IPS DF 4.7 (cell line): ENCODE data around the gene SKIC8.

Experiments used
- DNase-seq: peaks from one replicate; pipeline ENCODE4 v3.0.0-alpha.2; 2013; ENCODE audit warnings: low spot score; ENCODE audit errors: extremely low read depth

The SKIC8 gene

DNA sequence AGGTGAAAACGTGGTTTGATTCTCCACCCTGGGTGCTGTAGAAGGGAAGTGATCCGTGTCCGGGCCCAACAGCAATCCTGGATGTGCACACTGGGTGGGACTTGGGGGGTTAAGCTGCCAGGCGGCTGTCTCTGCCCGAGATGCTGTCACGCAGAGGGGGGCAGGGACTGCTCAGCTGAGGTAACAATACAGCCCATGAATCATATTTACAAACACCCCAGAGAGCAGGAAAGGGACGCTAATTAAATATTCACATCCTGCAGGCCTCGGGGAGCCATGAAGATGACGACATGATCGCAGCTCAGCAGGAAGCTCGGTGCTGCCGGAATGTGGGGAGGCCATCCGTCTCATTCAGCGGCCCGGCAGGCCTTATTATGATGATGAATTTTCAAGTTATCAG, 22.8 kb upstream of the SKIC8 start:
- no peak for DNase-seq

DNA sequence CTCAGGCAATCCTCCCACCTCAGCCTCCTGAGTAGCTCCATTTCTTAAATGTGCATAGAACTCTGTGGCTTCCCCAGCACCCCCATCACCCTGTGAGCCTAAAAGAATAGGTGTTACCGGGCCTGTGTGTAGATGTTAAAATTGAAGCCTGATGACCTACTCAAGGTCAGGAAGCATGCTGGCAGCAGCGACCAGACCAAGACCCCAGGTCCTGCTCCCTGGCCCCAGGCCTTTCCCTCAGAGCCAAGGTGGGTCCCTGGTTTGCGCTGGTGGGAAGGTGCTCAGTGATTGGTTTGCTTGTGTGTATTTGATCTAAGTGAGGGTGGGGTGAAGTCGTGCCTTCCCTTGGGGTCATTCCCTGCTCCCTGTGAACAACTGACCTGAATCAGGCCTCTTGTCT, 22.4 kb upstream of the SKIC8 start:
- DNase-seq: no peak

GRCh38 chr15:78321041-78321570, 21.7 kb upstream of the SKIC8 start:
- DNase-seq: no peak

GRCh38 chr15:78320183-78320582, 20.8 kb upstream of the SKIC8 start:
- DNase-seq: no peak

DNA sequence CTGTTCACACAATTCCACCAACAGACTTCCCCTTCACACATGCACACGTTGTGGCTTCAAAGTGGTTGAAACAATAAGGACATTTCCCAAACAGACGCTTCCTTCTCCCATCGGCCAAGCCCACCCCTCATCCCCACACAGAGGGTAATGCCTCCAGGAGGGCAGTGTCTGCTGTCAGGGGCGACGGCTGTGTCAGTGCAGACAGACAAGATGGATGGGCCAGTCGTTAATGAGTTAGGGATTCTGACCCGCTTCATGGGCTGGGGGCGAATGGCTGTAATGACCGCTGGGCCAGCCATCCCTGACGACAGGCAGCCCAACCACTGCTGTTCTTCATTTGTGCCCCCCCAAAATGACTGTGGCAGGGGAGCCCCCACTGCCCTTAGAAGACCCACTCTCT, 20.2 kb upstream of the SKIC8 start:
- no peak for DNase-seq

DNA sequence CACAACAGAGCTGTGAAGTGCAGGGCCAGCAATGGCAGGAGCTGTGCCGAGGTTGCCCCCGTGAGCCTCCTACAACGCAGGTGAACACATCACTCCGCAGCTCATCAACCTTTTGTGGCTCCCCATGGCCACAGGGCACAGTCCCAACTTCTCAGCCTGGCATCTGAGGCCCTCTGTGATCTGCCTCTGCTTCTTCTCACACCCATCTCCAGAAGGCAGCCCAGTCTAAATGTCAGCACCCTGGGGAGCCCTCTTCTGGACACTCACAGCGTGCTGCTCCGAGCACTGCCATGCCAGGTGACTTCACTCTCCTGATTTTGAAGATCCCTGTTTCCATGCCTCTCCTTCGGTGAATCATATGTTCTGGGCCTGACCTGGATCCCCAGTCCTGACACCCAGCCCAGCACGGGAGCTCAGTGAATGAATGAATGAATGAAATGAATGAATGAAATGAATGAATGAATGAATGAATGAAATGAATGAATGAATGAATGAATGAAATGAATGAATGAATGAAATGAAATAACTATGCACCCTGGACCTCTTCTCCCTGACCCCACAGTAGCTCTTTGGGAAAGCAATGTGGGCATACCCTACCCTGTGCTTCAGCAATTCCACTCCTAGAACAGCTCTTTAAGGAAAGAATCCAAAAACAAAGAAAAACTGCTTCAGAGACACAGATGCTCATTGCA, 17.9 kb upstream of the SKIC8 start:
- no peak for DNase-seq

DNA sequence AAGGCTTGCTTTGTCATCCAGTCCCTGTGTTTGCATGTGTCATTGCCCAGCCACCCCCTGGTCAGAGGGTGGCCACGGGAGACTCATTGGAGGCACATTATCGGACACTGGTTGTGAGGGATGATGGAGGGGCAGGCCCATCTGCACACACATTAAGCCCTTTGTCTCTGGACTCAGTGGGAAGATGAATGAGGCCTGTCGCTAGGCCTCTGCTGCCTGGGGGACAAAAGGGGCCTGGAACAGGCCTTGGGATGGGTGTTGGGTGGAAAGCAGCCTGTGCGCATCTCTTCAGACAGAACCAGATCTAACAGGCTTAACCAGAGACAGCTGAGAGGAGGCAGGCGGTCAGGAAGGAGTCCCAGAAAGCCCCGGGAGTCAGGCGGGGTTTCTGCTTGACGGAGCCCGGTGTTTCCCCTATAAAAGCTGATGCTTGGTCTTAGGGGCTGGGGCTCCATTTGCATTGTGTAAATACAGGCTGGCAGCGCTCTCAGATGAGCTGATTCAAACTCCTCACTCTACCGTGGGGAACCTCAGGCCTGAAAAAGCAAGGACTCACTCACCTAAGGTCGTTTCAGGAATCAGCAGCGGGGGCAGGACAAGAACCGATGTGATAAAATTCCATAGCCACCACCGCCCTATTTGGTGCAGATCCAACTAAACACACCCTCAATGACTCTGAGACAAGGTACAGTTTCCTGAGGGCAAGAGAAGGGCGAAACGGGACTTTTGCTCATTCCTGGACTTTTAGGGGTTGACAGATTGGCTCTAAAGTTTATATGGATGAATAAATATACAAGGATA, 17.1 kb upstream of the SKIC8 start:
- no peak for DNase-seq

DNA sequence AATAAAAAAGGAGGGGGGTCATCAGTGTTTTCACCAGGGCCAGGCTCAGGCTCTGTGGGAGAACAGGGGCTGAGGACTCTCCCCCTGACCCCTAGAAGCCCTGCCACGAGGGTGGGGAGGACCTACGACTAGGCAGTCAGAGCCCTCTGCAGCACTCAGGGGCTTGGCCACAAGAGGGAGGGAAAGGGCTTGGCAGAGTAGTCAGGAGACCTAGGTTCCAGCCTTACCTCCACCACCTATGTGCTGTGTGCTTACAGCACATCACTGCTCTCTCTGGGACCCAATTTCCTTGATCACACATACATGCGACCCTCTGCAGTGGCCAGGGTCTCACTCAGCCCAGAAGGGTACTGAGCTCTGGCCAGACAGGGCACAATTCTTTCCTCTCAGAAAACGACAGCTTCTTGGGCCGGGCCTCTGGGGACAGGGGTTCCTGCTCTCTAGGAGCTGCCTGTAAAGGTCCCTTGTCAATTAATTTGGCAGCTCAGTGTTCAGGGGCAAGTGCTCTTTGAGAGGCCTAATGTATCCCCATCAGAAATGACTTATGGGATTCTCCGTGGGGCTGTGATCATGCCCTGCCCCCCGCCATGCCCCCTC, 16.4 kb upstream of the SKIC8 start:
- peak; percentile 68 for DNase-seq

GRCh38 chr15:78314181-78314581, 14.8 kb upstream of the SKIC8 start:
- no peak for DNase-seq

GRCh38 chr15:78313383-78313782, 14.0 kb upstream of the SKIC8 start:
- DNase-seq: no peak

DNA sequence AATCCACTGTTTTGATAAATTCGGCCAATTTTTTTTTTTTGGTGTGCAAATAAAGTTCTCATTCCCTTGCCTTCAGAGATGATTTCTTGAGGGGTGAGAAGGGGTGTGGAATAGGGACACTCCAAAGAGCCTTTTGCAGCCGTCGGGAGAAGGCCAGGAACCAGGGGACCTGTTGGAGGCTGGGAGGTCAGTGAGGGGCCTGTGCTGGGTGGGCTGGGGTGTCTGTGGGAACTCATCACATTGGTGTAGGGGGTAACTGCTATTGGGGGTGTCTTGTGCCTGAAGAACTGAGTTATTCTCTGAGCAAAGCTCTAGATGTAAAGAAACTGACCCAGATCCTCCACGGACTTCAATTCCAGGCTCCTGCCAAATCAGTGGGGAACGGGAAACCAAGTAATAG, 13.5 kb upstream of the SKIC8 start:
- DNase-seq: no peak

DNA sequence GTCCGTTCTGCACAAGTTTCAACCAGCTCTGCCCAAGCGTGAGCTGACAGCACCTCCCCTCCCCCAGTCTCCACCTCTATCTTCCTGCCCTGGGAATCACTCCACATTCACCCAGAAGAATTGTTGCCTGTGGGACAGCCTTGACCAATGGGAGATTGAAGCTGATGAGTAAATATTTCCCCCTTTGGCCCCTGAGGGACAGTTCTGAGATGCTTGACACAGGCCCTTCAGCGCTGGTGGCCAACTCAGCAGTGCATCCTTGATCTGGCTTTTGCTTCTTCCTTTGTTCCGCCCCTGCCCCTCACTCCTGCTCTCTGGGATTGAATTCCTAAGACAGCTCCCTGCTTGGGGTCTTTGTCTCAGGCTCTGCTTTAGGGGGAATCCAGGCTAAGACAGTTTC, 13.1 kb upstream of the SKIC8 start:
- DNase-seq: no peak

DNA sequence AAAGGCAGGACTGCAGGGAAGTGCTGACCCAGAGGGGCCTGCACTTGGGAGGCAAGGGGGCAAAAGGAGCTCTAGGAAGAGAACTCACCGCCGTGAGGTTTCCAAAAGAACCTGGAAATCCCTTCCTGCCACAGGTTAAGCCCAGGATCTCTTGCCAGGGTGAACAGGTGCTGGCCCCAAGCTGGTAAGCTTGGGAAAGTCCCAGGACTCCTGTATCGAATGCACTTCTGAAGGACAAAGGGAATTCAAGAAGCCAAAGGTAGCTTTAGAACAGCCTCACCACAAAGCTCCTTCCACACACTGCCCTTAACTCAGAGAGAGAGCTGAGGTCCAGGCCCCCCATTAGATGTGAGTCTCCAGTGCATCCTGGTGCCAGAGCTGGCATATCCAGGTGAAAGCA, 11.9 kb upstream of the SKIC8 start:
- no peak for DNase-seq

DNA sequence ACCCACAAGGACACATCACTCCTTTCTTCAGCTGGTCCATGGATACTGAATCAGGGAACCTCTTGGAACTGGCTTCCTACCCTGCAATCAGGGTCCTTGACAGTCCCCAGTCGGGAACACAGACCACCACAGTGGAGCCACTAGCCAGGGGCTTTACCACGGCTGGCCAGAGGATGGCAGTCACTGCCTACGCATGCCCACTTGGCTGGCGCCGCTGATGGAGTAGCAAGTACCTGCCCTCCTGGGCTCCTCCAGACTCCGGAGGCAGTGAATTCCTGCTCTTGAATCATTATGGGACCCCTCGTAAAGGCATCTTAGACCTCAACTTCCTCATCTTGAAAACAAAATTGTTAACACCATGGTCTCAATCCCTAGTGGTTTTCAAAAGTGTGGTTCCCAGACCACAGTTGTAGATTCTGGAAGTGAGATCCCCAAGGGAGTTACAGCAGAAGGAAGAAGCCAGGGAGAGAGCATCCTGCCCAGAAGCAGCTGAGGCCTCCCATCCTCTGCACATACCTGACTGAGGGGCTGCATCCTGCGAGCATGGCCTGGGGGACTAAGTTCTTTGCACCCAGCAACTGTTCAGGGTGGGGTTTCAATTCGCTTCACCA, 9.1 kb upstream of the SKIC8 start:
- peak; percentile 56 for DNase-seq

DNA sequence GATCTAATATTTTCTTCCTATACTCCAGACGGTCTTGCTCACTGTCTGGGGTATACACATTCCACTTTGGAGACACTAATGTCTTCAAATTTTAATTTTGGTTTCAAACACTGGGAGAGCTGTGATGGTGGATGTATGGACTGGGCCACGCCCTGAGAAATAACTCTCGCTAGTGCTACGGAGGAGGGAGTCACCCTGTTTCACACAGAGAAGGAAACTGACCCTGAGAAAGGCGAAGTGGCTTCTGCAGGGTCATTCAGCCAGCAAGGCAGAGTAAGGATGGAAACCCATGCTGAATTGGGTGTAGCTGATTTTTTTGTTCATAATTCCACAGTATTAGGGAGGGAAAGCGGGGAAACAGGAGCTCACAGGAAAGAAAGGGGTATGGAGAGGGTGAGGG, 8.6 kb upstream of the SKIC8 start:
- no peak for DNase-seq

- no peak for DNase-seq
Observed at GRCh38 chr15:78306176-78306774, 6.9 kb upstream of the SKIC8 start.

GRCh38 chr15:78304216-78305066, 5.0 kb upstream of the SKIC8 start:
- no peak for DNase-seq

- DNase-seq: no peak
Observed at GRCh38 chr15:78302579-78303312, 3.3 kb upstream of the SKIC8 start.

DNA sequence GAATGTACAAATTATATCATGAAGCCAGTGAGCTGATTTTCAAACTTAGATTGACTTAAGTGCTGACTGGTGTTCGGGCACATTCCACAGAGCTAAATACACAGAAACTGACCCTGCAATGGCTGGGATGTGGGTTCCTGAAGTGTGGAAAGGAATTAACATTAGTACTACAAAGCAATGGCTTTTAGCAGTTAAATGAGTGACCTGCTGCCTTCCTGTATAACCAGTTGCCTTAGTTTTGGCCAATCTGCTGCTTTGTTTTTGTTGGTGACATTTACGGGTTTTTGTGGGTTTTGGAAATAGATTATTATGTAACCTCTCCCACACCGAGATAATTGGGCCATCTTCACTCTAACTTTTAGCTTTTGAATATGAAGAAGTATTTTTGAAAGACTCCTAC, 2.4 kb upstream of the SKIC8 start:
- no peak for DNase-seq

DNA sequence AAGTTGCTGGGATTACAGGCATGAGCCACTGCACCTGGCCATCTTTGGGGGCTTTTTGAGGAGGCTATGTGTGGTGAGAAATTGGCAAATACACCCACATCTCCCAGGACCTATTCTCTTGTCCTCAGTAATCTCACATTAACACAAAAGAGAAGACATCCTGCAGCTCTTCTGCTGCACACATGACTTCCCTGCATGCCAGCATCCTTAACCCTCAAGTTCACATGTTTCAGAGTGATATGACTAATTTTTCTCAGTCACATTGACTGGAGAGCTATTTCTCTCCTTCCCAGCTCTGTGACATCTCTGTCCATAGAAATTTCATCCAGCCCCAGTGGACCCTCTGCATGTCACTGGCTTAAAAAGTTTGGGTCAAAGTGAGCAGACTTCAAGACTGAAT, 1.9 kb upstream of the SKIC8 start:
- DNase-seq: no peak
